HG03432 (cell line): ENCODE measurements around the gene PDE7B.

ENCODE experiments used
- ATAC-seq: cut with Tn5 transposase; IDR thresholded peaks from one replicate; pipeline ENCODE4 v1.9.1; 2021; ENCODE audit warnings: mild to moderate bottlenecking, moderate library complexity; ENCODE audit not compliant: unreplicated experiment

Gene PDE7B

DNA sequence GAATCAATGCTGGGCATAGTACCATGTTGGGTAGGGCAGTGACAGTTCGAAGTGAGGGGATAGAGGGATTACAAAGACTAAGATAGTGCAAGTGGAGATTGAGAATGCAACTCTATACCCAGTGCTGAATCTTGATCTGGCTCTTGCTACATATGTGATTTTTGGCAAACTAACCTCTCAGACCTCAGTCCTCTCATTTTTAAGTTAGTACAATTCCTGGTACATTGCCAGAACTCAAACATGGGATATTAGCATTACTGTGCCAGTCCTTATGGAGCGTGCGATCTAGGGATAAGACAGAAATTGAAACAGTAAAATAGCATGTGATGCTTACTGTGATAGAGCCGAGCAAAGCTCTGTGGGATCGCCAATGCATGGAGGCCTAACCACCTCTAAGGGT lies 210.2 kb downstream of the PDE7B start:
- ATAC-seq, result no peak

DNA sequence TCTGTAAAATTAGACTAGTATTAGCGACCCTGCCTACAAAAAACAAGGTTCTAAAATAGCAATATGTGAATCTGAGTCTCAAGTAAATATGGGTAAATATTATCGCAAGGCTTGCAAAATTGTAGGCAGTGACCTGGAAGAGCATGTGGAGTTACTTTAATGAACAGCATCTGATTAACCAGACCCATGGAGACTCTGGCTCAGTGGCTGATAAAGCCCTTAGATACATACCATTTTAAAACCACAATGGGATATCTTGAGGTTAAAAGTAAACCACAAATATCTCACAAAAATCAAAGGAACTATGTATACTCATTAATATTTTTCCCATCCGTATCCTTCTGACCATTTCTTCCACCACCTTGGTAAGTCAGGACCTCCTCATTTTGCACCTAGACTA lies 211.6 kb downstream of the PDE7B start:
- no peak for ATAC-seq

DNA sequence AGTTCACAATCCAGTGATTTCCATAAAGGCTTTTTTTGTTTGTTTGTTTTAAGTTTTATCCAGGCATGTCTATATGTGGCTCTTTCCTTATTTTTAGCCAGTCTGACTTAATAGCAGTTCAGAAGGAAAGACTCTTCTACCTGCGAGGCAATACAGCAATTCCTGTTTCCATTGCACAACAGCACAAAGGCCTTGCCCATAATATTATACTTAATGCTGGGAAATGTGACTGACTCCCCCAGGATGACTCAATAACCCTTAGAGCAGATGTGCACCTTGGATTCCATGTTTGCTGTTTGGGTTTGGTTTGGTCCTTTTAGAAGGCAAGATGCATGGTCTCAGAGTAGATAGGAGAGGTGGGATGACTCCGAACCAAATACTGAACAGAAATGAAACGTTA lies 214.5 kb downstream of the PDE7B start:
- no peak for ATAC-seq

DNA sequence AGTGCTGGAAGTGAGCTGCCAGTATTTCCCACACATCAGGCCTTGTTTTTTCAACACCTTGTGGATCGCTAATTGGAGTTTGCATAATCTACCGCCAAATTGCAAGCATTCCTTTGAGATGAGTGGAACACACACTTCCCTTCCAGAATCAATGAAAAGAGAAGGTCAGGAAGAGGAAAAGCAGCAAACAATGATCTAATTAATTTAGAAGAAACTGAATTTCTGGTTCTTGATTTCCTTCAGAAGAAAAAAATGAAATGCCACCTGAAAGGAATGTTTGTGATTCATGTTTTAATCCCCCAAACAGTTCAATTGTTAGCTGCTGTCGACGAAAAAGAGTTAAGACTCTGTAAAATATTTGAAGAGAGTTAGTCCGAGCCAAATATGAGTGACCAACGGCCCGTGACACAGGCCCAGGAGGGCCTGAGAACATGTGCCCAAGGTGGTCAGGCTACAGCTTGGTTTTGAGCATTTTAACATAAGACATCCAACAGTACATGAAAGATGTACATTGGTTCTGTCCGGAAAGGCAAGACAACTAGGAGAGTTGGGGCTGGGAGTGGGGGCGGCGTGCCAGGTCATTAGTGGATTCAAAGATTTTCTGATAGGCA lies 216.3 kb downstream of the PDE7B start:
- no peak for ATAC-seq

DNA sequence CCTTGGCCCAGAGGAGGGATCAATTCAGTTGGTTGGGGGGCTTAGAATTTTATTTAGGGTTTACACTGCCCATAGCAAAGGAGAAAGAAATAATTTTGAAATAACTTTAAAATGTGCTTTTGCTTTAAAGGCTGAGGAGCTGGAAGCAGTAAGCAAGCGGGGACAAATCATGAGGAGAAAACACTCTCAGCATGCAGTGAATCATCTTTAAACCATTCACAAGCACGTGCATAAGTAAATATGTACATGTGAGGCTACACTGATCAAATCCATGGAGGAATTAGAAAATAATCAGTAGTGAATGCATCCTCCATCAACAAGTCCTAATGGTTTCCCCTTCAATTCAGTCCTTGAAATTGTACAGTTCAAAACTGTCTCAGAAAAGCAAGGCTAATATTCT lies 217.6 kb downstream of the PDE7B start:
- no peak for ATAC-seq

DNA sequence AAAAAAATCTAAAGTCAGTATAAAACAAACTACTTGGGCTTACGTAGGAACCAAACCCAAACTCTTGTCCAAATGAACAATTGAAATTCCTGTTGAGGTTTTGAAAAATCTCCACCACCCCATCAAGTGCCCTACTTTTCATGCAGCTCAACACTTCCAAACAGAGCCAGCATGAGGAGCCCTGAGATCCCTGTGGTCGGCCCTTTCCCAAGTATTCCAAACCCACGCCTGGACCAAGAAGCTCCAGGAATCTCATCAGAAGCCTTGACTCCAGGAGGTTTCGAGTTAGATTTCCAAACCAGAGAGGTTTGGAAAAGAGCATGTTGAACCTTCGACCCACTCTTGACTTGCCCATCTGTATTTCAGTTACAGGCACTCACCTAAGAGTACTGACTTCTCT lies 219.3 kb downstream of the PDE7B start:
- ATAC-seq, result no peak

DNA sequence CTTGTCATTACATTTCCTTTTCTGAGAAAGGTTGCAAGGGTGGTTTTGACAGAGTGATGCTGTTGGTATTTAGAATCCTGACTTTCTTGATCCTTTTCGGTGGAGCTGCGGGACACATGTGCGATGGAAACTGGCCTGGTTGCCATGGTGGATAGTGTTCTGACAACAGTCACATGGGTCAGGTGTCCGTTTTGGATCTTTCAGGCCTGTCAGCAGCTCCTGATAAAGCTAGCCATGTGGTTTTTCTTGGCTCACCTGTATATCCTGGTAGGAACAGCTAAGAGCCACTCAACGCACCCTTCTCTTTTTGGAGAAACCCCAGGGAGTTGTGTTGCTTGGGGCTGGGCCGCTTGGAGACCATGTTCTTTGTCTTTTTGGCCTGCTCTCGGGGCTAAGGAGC lies 221.2 kb downstream of the PDE7B start:
- ATAC-seq, result no peak

DNA sequence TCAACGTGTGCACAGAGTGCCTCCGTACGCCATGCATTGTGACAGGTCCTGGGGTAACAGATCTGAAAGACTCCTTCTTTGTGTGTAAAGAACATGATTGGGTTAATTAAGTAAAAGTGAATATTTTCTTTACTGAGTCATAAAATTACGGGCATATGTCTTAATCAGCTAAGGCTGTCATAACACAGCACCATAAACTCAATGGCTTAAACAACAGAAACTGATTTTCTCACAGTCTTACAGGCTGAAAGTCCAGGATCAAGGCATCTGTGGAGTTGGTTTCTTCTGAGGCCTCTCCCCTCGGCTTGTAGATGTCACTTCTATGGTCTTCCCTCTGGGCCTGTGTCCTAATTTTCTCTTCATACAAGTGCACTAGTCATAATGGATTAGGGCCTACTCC lies 221.7 kb downstream of the PDE7B start:
- ATAC-seq, result no peak

DNA sequence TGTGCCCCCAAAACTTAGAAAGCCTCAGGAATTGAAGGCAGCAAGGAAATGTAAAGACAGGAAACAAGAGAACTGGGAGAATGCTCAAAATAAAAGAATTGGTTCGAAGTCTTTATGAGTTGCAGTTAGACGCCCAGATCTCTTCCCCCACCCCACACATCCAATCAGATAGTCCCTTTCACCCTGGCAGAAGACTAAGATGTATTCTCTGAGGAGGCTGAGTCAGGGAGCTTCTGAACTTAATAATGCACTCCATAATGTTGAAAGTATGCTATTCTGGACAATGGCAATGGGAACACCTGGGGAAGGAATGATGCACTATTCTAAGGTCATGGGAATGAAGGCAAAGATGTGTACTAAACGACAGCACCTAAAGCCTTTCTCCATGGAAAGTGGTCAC lies 225.0 kb downstream of the PDE7B start:
- no peak for ATAC-seq

- no peak for ATAC-seq
Observed at GRCh38 chr6:136077834-136078576, 226.5 kb downstream of the PDE7B start.

- ATAC-seq, result no peak
Observed at GRCh38 chr6:136079701-136080565, 228.4 kb downstream of the PDE7B start.

- no peak for ATAC-seq
Observed at GRCh38 chr6:136083540-136083939, 232.0 kb downstream of the PDE7B start.

DNA sequence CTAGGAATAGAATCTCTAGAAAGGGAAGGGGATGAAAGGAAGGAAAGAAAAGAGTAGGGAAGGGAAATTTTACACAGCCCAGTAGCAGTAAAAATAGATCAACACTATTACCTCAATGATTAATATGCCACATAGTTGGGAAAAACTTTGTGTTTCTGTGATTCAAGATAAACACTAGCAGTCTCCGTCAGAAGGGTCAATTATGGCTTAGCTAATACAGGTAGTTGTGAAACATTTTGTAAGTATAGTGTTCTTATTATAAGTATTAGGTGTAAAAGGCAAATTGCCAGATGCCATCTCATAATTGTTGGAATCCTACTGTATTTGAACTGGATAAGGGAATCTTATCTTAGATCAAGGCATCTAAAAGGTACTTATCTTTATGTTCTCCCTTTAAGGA lies 232.9 kb downstream of the PDE7B start:
- ATAC-seq, result no peak

- ATAC-seq, result no peak
Observed at GRCh38 chr6:136085370-136086115, 234.0 kb downstream of the PDE7B start.

DNA sequence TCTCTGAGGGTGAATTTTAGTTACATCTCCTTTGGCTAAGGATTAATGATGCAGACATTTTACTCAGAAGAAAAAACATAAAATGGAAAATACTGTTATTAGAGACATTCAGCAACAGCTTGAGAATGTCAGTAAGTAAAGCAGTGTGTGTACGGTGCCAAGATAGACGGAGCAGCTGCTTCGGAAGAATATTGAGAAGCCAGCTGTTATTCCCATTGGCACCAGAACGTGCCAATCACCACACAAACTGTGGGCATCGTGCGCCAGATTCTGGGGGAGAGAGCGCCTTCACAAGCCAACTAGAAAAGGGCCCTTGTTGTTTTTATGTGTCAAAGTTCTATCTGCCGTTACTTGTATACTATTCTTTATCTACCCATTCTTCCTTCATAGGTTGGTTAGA lies 235.2 kb downstream of the PDE7B start:
- no peak for ATAC-seq

- no peak for ATAC-seq
Observed at GRCh38 chr6:136087986-136088385, 236.5 kb downstream of the PDE7B start.

- ATAC-seq, result no peak
Observed at GRCh38 chr6:136088693-136089092, 237.2 kb downstream of the PDE7B start.

DNA sequence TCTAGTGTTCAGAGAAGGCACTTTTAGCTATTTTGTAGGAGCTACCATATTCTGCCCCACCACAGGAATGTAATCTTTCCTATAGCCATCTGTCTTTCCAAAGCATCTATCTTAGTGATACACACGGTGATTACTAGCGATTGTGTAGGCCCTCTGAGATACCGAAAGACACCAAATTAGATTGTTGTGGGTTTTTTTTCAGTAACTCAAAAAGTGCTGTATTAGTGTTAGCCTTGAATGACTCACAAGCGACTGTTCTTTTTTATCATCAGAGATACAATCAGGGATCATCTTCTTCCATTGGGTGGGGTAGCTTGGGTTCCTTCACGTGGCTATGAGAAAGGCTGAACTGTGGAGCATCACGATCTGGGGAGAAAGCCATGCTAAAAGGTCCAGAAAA lies 238.4 kb downstream of the PDE7B start:
- no peak for ATAC-seq

GRCh38 chr6:136090929-136091328 lies 239.4 kb downstream of the PDE7B start:
- no peak for ATAC-seq

- ATAC-seq, result no peak
Observed at GRCh38 chr6:136092897-136093296, 241.4 kb downstream of the PDE7B start.

- ATAC-seq, result no peak
Observed at GRCh38 chr6:136093835-136094234, 242.3 kb downstream of the PDE7B start.
